Amniotic epithelial cell (primary cell): ENCODE results near the gene ANKRD44.

Source experiments
- DNase-seq: peaks from one replicate; pipeline ENCODE4 v3.0.0-alpha.2; 2010; ENCODE audit warnings: low read depth

ANKRD44 gene

DNA sequence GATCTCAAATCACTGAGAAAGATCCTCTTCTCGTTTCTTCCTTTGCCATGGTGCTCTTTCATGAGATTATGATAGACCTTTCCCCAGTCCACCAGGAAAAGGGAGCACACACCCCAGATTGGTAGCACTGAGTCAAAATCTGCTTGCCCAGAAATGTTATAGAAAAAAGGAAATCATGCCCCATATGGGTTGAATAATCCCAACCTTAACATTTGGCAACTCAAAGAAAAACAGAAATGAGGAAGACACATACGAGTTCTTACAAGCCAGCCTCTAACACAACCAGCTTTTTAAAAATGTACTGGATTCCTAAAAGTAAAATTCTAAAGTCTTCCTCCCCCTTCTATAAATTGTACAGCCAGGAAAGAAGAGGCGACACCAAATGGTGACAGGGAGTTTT lies 103.0 kb downstream of the ANKRD44 start:
- no peak for DNase-seq

GRCh38 chr2:197207106-197207505 lies 103.5 kb downstream of the ANKRD44 start:
- DNase-seq = no peak

- no peak for DNase-seq
Observed at GRCh38 chr2:197205585-197206215, 104.9 kb downstream of the ANKRD44 start.

DNA sequence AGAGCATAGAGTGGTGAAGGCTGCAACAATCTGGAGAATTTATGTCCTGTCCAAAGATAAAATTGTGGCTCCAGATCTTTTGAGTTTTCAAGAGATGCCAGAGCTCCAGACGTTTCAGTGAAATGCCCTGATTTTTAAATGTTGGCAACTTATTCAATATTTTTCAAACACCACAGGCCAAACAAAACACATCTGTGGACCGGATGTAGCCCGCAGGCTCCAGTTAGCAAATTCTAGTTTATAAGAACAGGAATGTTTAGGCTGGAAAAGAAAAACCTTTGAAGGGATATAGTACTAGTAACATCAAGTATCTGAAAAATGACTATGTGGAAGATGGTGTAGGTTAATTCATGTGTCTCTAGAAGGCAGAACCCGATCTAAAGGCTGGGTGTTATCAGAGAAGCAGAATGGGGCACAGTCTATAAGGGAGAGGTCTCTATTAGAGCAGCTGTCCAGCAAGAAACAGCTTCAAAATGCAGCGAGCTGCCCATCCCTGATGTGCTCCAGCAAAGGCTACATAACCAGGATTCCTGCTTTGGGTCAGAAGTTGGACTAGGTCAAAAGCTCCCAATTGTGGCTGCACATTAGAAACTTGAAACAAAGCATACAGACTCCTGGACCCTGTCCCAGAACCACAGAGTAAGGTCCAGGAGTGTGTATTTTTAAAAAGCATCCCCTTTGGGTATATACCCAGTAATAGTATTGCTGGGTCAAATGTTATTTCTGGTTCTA lies 105.9 kb downstream of the ANKRD44 start:
- DNase-seq = no peak

DNA sequence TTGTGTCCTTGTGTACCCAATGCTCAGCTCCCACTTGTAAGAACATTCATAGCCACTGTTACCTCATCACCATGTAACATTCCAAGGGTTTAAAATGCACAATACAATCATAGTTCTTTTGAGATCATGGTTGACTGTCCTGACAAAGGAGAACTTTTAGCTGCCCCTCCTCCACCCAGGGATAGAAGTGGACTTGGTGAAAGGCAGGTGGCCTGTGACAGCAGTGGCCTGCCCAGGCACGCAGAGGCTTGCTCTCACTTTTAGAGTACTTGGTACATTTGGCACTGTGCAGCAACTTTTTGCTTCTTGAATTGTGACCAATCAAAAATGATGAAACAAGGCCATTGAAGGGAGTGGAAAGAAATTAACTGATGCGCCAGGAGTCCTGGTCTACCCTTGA lies 108.7 kb downstream of the ANKRD44 start:
- DNase-seq = no peak

GRCh38 chr2:197200762-197201058 lies 109.9 kb downstream of the ANKRD44 start:
- DNase-seq = no peak

GRCh38 chr2:197200051-197200761 lies 110.4 kb downstream of the ANKRD44 start:
- no peak for DNase-seq

- DNase-seq = no peak
Observed at GRCh38 chr2:197198890-197199289, 111.7 kb downstream of the ANKRD44 start.

DNA sequence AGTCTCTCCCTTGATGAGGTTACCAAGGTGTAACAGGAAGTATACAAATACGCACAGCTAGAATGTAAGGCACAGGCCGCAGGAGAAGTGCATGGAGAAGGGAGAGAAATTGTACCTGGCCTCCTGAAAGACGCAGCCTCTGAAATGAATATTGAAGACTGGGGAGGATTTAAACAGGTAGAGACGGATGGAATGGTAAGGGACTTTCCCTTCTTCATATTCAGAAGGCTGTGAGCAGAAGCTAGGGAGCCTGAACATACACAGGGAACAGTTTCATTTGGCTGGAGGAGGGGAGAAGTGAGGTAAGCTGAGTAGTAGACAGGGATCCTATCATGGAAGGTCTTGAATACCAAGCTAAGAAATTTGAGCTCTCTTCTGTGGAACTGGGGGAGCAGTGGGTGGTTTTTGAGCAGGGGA lies 112.7 kb downstream of the ANKRD44 start:
- no peak for DNase-seq

- DNase-seq = no peak
Observed at GRCh38 chr2:197196541-197197180, 113.9 kb downstream of the ANKRD44 start.

GRCh38 chr2:197195518-197195917 lies 115.1 kb downstream of the ANKRD44 start:
- no peak for DNase-seq

- no peak for DNase-seq
Observed at GRCh38 chr2:197191940-197192322, 118.6 kb downstream of the ANKRD44 start.

DNA sequence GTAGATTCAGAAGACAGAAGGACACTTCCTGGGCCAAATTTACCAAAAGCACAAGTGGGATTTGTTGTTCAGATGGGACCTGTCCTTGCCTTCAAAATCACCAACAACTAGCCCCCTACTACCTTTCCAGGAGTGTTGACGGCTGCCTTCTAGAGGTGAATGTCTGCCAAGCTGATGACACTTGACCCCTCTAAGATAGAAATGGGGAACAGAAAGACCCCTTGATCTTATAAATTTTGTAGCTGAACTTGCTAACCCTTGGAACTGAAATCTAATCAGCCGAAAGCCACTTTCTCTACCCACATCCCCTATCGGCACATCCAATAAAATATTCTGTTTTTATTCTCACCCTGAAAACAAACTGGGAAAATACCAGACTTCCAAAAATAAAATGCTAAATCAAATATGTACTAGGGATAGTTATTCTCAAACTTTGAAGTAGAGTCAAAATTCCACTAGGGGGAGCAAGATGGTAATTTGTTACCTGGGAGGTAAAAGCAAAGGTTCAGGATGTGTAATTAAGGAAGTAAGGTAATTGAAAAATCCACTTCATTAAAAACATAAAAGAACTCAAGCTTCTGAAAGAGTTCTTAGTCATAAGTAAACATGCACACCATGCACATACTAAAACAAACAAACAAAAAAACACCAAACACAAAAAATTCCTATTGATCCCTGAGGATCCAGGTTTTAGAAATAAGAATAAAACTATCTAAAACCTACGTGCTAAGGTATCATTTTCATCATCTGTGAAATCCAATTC lies 119.2 kb downstream of the ANKRD44 start:
- DNase-seq = peak; percentile 29

DNA sequence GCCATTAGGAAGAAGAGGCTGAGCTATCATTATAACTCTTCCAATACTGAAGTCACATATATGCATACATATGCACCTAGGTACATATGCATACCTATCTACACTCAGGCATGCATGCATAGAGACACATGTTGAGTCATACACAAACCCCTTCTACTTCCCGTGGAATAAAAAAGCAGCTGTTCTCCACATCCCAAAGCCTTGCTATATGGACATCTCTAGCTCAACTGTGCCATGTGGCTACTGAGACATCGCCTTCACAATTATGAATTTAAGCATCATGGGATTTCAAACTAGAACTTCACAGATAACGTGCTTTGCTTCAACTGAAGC lies 120.5 kb downstream of the ANKRD44 start:
- DNase-seq = no peak

DNA sequence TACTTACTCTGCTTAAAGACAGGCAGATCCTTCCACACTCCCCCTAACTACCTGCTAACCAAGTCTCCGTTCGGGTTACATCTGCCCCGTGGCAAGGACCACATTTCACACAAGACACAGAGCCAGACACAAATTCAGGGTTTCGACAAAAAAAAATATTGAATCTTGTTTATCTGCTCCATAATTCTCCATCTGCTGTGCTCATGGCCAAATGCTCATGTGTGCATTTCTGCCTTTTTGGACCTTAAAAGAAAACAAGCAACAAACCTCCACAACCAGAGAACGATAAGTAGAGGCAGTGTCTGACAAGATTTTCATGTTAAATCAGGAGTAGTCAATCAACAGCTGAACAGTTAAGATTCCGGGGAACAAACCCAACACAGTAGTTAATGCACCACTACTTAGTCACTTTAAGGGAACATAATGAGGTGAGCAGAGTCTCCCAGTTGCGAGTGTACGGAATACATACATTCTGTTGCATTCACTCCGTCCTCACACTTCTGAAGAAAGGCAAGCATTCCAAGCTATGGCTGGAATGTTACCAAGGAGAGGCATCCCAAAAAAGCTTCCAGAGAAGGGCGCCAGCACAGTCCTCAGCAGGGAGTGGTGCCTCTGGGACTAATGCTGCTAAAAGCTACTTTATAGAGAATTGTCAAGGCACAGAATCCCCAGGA lies 121.0 kb downstream of the ANKRD44 start:
- DNase-seq = no peak

GRCh38 chr2:197185676-197186075 lies 124.9 kb downstream of the ANKRD44 start:
- DNase-seq = no peak

GRCh38 chr2:197184959-197185586 lies 125.5 kb downstream of the ANKRD44 start:
- DNase-seq = no peak

GRCh38 chr2:197183355-197183754 lies 127.2 kb downstream of the ANKRD44 start:
- no peak for DNase-seq

DNA sequence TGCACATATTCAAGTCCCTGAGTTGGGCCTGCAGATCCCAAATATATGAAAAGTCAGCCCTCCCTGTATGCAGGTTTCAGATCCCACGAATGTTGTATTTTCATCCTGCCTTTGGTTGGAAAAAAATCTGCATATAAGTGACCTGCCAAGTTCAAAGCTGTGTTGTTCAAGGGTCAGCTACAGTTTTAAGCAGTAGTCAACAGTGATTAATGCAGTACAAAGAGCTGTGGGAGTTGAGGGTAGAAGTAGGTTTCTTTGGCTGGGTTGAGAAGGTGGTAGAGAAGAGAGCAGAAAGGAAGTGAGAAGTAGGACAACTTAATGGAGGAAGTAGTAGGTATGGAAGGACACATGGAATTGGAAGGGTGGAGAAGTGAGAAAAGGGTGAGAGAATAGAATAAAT lies 127.9 kb downstream of the ANKRD44 start:
- no peak for DNase-seq

GRCh38 chr2:197181491-197181890 lies 129.1 kb downstream of the ANKRD44 start:
- DNase-seq = no peak
